AG04450 (cell line): ENCODE data around the gene ADTRP. TPM values are rescaled to one million over a fixed set of nuclear protein-coding genes. Genes with fewer than 3 reads are reported as not detected.
"Not testable (repeated sequence)": the region's sequence is repeated elsewhere in the genome, so short reads cannot be mapped to it uniquely, and the experiment has no call there.

Source experiments
- CTCF ChIA-PET: fragments of 300-600, 350-600 bp; formaldehyde crosslinking; extraction: SDS; loops from one replicate; lab custom pipeline; 2022; ENCODE audit warnings: antibody characterized with exemption, inconsistent platforms; lab: Charles Lee
- POLR2A ChIA-PET: fragments of 350-600 bp; formaldehyde crosslinking; extraction: SDS; loops from one replicate; lab custom pipeline; 2021; ENCODE audit warnings: antibody characterized with exemption, inconsistent platforms; lab: Yijun Ruan, JAX
- DNase-seq: peaks from one replicate; pipeline ENCODE4 v3.0.0-alpha.2; 2011; ENCODE audit warnings: low read depth, low spot score
- H3K27ac ChIP-seq: one replicate; pipeline ENCODE4 v1.5.1; 2012; ENCODE audit warnings: low read depth, low read length, control low read depth
- H3K27me3 ChIP-seq: one replicate; pipeline ENCODE4 v1.6.0; 2012; ENCODE audit warnings: low read length; ENCODE audit not compliant: control insufficient read depth, insufficient read depth
- H3K4me3 ChIP-seq: 2 replicates; pipeline ENCODE4 v1.5.1; 2011; ENCODE audit warnings: mild to moderate bottlenecking, low read depth, low read length, control low read depth
- H3K9me3 ChIP-seq: 2 replicates; pipeline ENCODE4 v1.5.1; 2012; ENCODE audit warnings: low read length; ENCODE audit not compliant: control insufficient read depth, insufficient read depth
- polyA plus RNA-seq: library from polyadenylated mRNA; depleted of rRNA; stranded (reverse); fragments of >200 nt; gene quantifications from 2 replicates; pipeline ENCODE4 v1.2.3, GENCODE V29; 2011
- TF ChIP-seq, protein P1 (sequence below): IDR thresholded peaks from 2 replicates; pipeline ENCODE4 v1.5.1; 2011; ENCODE audit warnings: low read depth, low read length, control low read depth, inconsistent platforms

ADTRP gene
- polyA plus RNA-seq, 1 experiment, result 0.33 TPM

DNA sequence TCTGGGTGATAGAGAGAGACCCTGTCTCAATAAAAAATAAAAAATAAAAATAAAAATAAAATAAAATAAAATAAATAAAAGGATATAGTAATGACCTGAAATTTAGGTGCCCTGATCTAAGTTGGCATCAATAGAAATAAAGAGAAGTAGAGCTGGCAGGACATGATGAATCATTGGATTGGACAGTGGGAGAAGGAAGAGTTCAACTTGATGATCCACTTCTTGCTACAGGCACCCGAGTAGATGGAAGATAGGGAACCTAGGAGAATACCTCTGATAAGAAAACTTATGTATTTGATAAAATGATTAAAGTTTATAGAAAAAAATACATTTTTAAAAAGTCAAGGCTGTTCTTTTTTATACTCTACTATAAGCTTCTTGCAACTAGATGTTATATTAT is 79.0 kb downstream of the ADTRP start:
- TF ChIP-seq, protein P1, sequence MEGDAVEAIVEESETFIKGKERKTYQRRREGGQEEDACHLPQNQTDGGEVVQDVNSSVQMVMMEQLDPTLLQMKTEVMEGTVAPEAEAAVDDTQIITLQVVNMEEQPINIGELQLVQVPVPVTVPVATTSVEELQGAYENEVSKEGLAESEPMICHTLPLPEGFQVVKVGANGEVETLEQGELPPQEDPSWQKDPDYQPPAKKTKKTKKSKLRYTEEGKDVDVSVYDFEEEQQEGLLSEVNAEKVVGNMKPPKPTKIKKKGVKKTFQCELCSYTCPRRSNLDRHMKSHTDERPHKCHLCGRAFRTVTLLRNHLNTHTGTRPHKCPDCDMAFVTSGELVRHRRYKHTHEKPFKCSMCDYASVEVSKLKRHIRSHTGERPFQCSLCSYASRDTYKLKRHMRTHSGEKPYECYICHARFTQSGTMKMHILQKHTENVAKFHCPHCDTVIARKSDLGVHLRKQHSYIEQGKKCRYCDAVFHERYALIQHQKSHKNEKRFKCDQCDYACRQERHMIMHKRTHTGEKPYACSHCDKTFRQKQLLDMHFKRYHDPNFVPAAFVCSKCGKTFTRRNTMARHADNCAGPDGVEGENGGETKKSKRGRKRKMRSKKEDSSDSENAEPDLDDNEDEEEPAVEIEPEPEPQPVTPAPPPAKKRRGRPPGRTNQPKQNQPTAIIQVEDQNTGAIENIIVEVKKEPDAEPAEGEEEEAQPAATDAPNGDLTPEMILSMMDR, result no peak
- no peak for DNase-seq
- no peak overlapping the region for H3K27ac ChIP-seq
- no peaks in the 10 kb centered on the region for H3K9me3 ChIP-seq
- CTCF ChIA-PET, result interaction anchor here (0.6 to 2.2 kb wide), 6 partner anchors 71 to 590 kb away, joined by 3 to 6 read pairs (median 3); partner anchors contain the start of gene EDN1
- no peaks in the 10 kb centered on the region for H3K27me3 ChIP-seq
- POLR2A ChIA-PET, result no interaction called here
- H3K4me3 ChIP-seq, result no peak overlapping the region

DNA sequence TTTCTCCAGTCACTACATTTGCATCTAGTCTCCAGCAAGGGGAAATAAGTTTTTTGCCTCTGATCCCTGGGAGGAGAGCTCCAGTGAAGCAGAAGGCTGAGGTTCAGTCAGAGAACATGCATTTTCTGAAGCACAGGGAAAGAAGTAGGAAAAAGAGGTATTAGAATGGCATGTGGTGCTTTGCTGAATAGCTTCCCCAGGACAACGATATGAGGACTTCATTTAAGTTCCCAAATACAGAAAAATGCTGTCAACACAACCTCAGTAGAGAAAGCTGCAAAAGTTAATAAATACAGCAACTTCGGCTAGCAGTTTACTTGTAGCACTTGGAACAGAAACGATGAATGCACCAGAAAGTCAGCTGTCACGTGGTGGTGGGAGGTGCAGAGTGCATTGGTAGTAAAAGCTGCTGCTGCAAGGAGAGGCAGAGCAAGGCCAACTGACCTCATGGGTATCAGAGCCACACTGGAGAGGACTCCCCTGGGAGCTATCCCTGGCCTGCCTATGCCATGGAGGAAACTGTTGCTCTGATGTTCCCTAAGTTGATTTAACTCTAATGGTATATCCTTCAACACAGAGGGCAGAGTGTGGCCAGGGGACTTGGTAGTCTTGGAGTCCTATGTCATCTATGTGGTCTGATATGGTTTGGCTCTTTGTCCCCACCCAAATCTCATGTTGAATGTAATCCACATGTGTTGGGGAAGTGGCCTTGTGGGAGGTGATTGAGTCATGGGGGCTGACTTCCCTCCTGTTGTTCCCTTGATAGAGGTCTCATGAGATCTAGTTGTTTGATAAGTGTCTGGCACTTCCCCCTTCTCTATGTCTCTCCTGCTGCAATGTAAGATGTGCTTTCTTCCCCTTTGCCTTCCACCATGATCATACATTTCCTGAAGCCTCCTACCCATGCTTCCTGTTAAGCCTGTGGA is 85.9 kb downstream of the ADTRP start:
- POLR2A ChIA-PET, result no interaction called here
- TF ChIP-seq, protein P1, result no peak
- Histone ChIP-seq H3K9me3 (peaks cover 3% of the 10 kb centered on the region; the same call in 1 of the 2 replicates), H3K4me3 (no peak overlapping the region), H3K27ac (no peak overlapping the region), H3K27me3 (no peaks in the 10 kb centered on the region)
- CTCF ChIA-PET, result interaction anchor here (1.0 to 1.6 kb wide), 2 partner anchors 108 to 160 kb away, joined by 3 to 4 read pairs; no protein-coding TSS in a partner anchor
- DNase-seq, result no peak

DNA sequence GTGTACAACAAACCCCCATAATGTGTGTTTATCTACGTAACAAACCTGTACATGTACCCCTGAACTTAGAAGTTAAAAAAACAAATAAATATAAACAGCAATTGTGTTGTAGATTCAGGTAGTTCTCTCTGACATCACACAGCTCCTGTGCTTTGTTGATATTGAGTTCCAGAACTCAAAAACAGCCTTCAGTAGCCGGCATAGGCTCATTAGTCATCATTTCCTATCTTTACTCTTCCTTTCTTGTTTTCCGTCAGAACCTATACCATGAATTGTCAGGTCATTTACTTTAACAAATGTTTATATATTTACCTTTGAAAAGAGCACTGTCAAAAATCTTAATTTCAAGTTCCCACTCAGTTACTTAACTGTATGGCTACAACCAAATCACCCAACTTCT is 88.8 kb downstream of the ADTRP start:
- POLR2A ChIA-PET, result interaction anchor here (0.6 kb wide), 1 partner anchor 24 kb away, joined by 3 read pairs; no protein-coding TSS in a partner anchor
- H3K27me3 ChIP-seq, result no peaks in the 10 kb centered on the region
- CTCF ChIA-PET, result interaction anchor here (3.2 kb wide), 1 partner anchor 33 kb away, joined by 10 read pairs; no protein-coding TSS in a partner anchor
- no peak overlapping the region for H3K27ac ChIP-seq
- TF ChIP-seq, protein P1, result no peak
- H3K9me3 ChIP-seq, result peaks cover 3% of the 10 kb centered on the region; the same call in 1 of the 2 replicates
- DNase-seq, result no peak
- H3K4me3 ChIP-seq, result no peak overlapping the region

DNA sequence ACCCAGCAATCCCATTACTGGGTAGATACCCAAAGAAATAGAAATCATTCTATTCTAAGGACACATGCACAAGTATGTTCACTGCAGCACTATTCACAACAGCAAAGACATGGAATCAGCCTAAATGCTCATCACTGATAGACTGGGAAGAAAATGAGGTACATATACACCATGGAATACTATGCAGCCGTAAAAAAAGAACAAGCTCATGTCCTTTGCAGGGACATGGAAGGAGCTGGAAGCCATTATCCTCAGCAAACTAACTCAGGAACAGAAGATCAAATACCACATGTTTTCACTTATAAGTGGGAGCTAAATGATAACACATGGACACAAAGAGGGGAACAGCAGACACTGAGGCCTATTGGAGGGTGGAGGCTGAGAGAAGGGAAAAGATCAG is 89.2 kb downstream of the ADTRP start:
- ChIA-PET CTCF (interaction anchor here (3.2 kb wide), 1 partner anchor 33 kb away, joined by 10 read pairs; no protein-coding TSS in a partner anchor), POLR2A (interaction anchor here (0.6 kb wide), 1 partner anchor 23 kb away, joined by 3 read pairs; no protein-coding TSS in a partner anchor)
- not testable (repeated sequence) for DNase-seq, H3K4me3 ChIP-seq, H3K27me3 ChIP-seq, H3K27ac ChIP-seq, H3K9me3 ChIP-seq

DNA sequence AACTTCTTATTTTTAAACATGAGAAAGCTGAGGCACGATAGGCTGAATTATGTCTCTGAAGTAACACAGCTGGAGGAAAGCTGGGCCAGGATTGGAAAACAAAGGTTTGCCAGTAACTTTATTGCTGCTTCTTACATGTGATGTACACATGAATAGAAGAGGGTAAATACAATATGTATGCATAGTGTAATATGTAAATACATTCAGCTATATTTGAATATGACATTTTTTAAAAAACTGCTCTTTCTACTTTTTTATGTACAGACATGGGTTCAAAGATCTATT is 90.2 kb downstream of the ADTRP start:
- no peak for DNase-seq
- H3K4me3 ChIP-seq, result no peak overlapping the region
- ChIA-PET CTCF (interaction anchor here (0.6 to 3.2 kb wide), 2 partner anchors 10 to 32 kb away, joined by 3 to 10 read pairs; no protein-coding TSS in a partner anchor), POLR2A (interaction anchor here (0.6 kb wide), 1 partner anchor 49 kb away, joined by 3 read pairs; no protein-coding TSS in a partner anchor)
- TF ChIP-seq, protein P1, result no peak
- peaks cover 3% of the 10 kb centered on the region; the same call in 1 of the 2 replicates for H3K9me3 ChIP-seq
- no peak overlapping the region for H3K27ac ChIP-seq
- no peaks in the 10 kb centered on the region for H3K27me3 ChIP-seq
